HepG2 (cell line): ENCODE data around the gene CST3. TPM values are rescaled to one million over a fixed set of nuclear protein-coding genes. Genes with fewer than 3 reads are reported as not detected.
A peak's percentile ranks its signal among the peaks of the same experiment; 100 is the strongest.

Source experiments
- CBX5 ChIP-seq: sonication (generic); formaldehyde crosslinking; IDR thresholded peaks from 2 replicates; pipeline ENCODE4 v1.4.0; 2020; ENCODE audit warnings: missing genetic modification reagents, borderline replicate concordance
- FOXP4 ChIP-seq: sonication (generic); formaldehyde crosslinking; IDR thresholded peaks from 2 replicates; pipeline ENCODE4 v1.4.0; 2020; ENCODE audit warnings: missing genetic modification reagents
- GABPA ChIP-seq, 2 experiments: IDR thresholded peaks; 2 replicates each; pipeline ENCODE4 v1.6.1; 2011 to 2016; ENCODE audit warnings: low read depth in 2 of 2, low read length in 1 of 2, missing biosample characterization in 1 of 2, missing genetic modification characterization in 1 of 2
- GATAD2A ChIP-seq: IDR thresholded peaks from 2 replicates; pipeline ENCODE4 v1.6.1; 2016
- HNF4G ChIP-seq, 2 experiments: sonication (generic) in 1 of 2; formaldehyde crosslinking in 1 of 2; IDR thresholded peaks; 2 replicates each; pipeline versions ENCODE4 v1.4.0 to v1.6.1; 2011 to 2020; ENCODE audit warnings: borderline replicate concordance in 2 of 2, low read depth in 2 of 2, mild to moderate bottlenecking in 2 of 2, low read length in 1 of 2, missing genetic modification reagents in 1 of 2, moderate library complexity in 1 of 2
- HNRNPLL ChIP-seq: fragments of 200-400 bp; formaldehyde crosslinking; IDR thresholded peaks from 2 replicates; pipeline ENCODE4 v1.6.1; 2017; ENCODE audit warnings: mild to moderate bottlenecking, low read depth, low read length; ENCODE audit not compliant: poor library complexity, severe bottlenecking
- KDM5B ChIP-seq: sonication (generic); formaldehyde crosslinking; IDR thresholded peaks from 2 replicates; pipeline ENCODE4 v1.4.0; 2020; ENCODE audit warnings: missing genetic modification reagents, mild to moderate bottlenecking, borderline replicate concordance
- PHF21A ChIP-seq: sonication (generic); formaldehyde crosslinking; IDR thresholded peaks from 2 replicates; pipeline ENCODE4 v1.5.0; 2020; ENCODE audit warnings: mild to moderate bottlenecking, missing genetic modification reagents
- POLR2G ChIP-seq: fragments of 200-400 bp; formaldehyde crosslinking; IDR thresholded peaks from 2 replicates; pipeline ENCODE4 v1.6.1; 2018; ENCODE audit warnings: mild to moderate bottlenecking, low read depth, low read length, moderate library complexity
- RCOR2 ChIP-seq: IDR thresholded peaks from 2 replicates; pipeline ENCODE4 v1.6.1; 2016; ENCODE audit warnings: missing biosample characterization, missing genetic modification reagents
- RXRB ChIP-seq: IDR thresholded peaks from 2 replicates; pipeline ENCODE4 v1.6.1; 2016; ENCODE audit warnings: borderline replicate concordance, missing genetic modification reagents, missing compliant biosample characterization
- YEATS2 ChIP-seq: sonication (generic); formaldehyde crosslinking; IDR thresholded peaks from 2 replicates; pipeline ENCODE4 v1.4.0; 2020; ENCODE audit warnings: missing genetic modification reagents, borderline replicate concordance
- ZBTB34 ChIP-seq: sonication (generic); formaldehyde crosslinking; IDR thresholded peaks from 2 replicates; pipeline ENCODE4 v1.8.0; 2022; ENCODE audit warnings: mild to moderate bottlenecking, missing genetic modification reagents
- ZBTB4 ChIP-seq: sonication (generic); formaldehyde crosslinking; IDR thresholded peaks from 2 replicates; pipeline ENCODE4 v1.4.0; 2020; ENCODE audit warnings: missing genetic modification reagents, mild to moderate bottlenecking, borderline replicate concordance
- ZNF18 ChIP-seq: sonication (generic); formaldehyde crosslinking; IDR thresholded peaks from 2 replicates; pipeline ENCODE4 v1.8.0; 2022; ENCODE audit warnings: mild to moderate bottlenecking, missing genetic modification reagents; ENCODE audit not compliant: insufficient replicate concordance
- ZNF292 ChIP-seq: sonication (generic); formaldehyde crosslinking; IDR thresholded peaks from 2 replicates; pipeline ENCODE4 v1.8.1; 2022; ENCODE audit warnings: mild to moderate bottlenecking, low read depth, missing genetic modification reagents, borderline replicate concordance
- ZNF792 ChIP-seq: IDR thresholded peaks from 2 replicates; pipeline ENCODE4 v1.6.1; 2016
- ZSCAN31 ChIP-seq: sonication (generic); formaldehyde crosslinking; IDR thresholded peaks from 2 replicates; pipeline ENCODE4 v1.5.0; 2020; ENCODE audit warnings: low read depth, mild to moderate bottlenecking, missing genetic modification reagents
- polyA plus RNA-seq, 8 experiments: library from polyadenylated mRNA; depleted of rRNA in 3 of 8; stranded (reverse) in 7 of 8; unstranded in 1 of 8; fragments of >200 nt; fragmentation: Illumina TruSeq in 4 of 8; extraction: Trizol in 4 of 8; gene quantifications; 2 replicates each; pipeline versions ENCODE4 v1.2.1 to v1.2.3, GENCODE V29; 2011 to 2016; ENCODE audit warnings: low read depth in 4 of 8, missing spikeins in 1 of 8, mixed read lengths in 1 of 8; ENCODE audit not compliant: insufficient read depth in 1 of 8
- total RNA-seq, 5 experiments: library from RNA; depleted of rRNA; stranded (reverse); fragments of >200 nt; fragmentation: Illumina TruSeq; extraction: Trizol; gene quantifications; 2 replicates each; pipeline ENCODE4 v1.2.3, GENCODE V29; 2016; ENCODE audit warnings: low read depth in 1 of 5

CST3 gene
- total and polyA plus RNA-seq, 2 of the 13 experiments (the other 11 are each of a cell fraction or from before 2014, with no cell fraction given) = 690 to 1,005 TPM

GRCh38 chr20:23639490-23639958 lies 1.8 kb upstream of the CST3 start (continued):
- TF ChIP-seq KDM5B (CRISPR knock-in tag) (0 out of 2 replicates have a peak, but pooled peaks have one; percentile 50), ZNF18 (CRISPR knock-in tag) (peak; percentile 31), RXRB (CRISPR knock-in tag) (no peak), ZNF792 (CRISPR knock-in tag) (0 out of 2 replicates have a peak, but pooled peaks have one; percentile 14), ZBTB34 (no peak), HNF4G (IDR thresholded peaks at IDR 0.05; ENCODE audit: borderline replicate concordance, low read depth, low read length) (no peak), HNF4G (CRISPR knock-in tag; IDR thresholded peaks at IDR 0.05; ENCODE audit: borderline replicate concordance, low read depth) (0 out of 2 replicates have a peak, but pooled peaks have one; percentile 14), POLR2G (no peak; the same call in 1 of the 2 replicates), GABPA (IDR thresholded peaks at IDR 0.05; ENCODE audit: low read depth, low read length) (peak; percentile 38), GABPA (CRISPR knock-in tag; IDR thresholded peaks at IDR 0.05; ENCODE audit: low read depth) (peak; percentile 51; the same call in 1 of the 2 replicates), ZSCAN31 (CRISPR knock-in tag) (no peak), FOXP4 (CRISPR knock-in tag) (peak; percentile 58), HNRNPLL (no peak), PHF21A (CRISPR knock-in tag) (no peak; the same call in 1 of the 2 replicates), YEATS2 (0 out of 2 replicates have a peak, but pooled peaks have one; percentile 13), RCOR2 (CRISPR knock-in tag) (peak; percentile 72; the same call in 1 of the 2 replicates), ZNF292 (no peak), ZBTB4 (no peak), GATAD2A (CRISPR knock-in tag) (peak; percentile 22; the same call in 1 of the 2 replicates), CBX5 (CRISPR knock-in tag) (peak; percentile 32; the same call in 1 of the 2 replicates)
